T-helper 22 cell (primary cell): Measurements from ENCODE around the gene CYSRT1.
"Not testable (repeated sequence)": the region's sequence is repeated elsewhere in the genome, so short reads cannot be mapped to it uniquely, and the experiment has no call there.

Experiments used
- DNase-seq: peaks from one replicate; pipeline ENCODE4 v3.0.0-alpha.2; 2020; ENCODE audit warnings: low read depth

CYSRT1 gene

DNA sequence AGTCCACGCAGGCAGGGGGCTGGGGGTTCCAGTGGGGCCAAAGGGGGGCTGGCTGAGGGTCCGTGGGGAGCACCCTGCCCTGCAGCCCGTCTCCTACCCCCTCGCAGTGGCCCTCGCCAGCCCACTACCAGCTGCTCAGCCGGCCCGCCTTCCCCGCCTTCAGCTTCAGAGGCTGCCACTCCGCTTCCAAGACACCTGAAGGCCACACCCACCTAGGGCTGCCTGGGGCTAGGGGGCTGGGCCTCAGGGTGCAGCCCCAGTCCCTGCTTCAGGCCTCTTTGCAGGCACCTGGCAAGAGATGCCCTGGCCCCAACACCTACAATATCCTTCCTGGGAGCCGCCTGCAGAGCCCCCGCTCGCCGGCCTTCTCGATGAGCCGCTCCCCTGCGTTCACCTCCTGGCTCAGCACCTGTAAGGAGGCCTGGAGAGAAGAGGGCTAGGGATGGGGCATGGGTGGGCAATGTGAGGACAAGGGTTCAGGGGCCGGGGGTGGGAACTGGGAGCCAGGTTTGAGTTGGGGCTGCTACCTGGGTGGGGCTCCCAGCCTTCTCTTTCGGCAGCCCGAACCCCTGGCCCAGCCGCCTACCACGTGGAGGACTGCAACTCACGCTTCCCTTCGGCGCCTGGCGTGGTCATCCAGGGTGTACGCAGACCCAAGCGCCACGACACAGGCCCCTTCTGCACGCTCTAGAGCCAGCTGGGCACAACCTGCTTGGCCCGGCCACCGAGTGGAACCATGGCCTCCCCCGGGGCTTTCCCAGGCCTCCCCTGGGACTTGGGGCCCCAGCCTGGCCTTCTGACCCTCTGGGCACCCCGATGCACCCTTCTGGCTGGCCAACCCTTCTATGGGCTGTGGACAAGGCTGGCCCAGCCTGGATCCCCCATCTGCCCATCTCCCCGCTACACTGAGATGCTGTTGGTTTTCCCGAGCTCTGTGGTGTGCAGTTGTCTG, 27.9 kb downstream of the CYSRT1 start:
- no peak for DNase-seq

DNA sequence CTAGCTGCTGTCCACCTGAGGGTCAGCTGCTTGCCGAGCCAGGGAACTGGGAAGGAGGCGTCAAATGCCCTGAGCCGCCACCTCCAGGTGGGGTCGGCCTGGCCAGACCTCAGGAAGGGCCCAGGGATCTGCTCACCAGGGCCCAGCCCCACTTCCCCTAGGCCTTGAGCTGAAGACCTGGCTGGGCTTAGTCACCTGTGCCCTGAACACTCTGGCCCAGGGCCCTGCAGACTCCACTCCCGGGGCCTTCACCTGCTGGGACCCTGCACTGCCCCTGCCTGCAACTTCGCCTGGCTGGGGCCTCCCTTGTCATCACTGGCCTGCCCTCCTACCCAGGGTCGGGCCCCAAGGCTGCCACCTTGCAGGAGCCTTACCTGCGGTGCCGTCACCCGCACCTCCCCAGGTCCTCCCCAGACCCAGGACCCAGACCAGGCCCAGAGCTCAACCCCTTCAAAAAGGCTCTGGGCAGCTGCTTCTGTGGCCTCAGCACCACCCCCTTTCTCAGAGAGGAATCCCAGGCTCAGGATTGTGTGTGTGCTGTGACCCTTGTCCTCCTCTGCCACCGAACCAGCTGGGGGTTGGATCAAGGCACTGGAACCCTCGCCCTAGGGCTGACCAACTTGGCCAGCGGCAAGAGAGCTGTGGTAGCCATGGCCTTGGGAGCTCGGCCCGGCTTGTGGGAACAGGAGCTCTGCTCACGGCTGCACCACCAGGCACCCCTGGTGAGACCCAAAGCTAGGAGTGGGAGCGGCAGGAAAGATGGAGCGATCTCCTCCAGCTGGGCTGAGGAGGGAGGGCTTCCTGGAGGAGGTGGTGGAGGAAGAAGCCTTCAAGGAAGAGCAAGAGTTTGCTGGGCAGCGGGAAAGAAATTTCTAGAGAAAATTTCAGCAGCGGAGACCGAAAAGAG, 29.0 kb downstream of the CYSRT1 start:
- no peak for DNase-seq

DNA sequence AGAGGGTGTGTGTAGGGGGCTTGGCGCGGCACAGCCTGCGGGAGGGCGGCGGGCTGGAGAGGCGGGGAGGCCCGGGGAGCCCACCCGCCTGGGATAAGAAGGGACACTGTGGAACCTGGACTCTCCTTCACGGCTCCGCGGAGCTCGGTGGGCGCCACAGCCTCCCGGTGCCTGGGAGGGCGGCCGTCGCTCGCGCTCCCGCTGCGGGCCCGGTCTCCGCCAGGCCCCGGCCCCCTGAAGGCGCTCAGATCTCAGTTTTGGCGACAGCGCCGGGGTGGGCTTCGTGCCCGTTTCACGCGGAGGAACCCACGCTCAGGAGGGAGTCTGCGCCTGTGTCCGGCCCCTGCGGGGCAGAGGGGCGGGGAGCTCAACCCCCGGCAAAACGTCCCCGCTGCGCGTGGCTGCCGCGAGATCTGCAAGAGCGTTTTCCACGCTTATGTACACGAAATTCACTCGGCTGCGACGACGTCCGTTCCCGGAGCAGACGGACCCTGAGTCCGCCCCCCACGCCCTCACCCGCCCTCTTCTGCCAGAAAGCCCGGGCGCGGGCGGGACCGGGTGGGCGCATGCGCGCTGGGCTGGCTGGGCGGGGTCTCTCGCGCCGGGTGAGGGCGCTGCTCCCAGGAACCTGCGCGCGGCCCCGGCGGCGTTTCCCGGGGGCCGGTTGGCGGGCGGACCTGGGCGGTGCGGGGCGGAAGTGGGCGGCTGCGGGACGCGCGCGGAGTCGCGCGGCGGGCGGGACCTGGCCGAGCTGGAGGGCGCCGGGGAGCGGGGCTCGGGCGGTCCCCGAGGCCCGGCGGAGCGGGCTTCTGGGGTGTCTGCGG, 29.9 kb downstream of the CYSRT1 start, which contains the start of gene NELFB:
Gene NELFB, plus strand, starts transcription at position 704 of the 824 bp plus-strand sequence.
- DNase-seq = peak; percentile 90

DNA sequence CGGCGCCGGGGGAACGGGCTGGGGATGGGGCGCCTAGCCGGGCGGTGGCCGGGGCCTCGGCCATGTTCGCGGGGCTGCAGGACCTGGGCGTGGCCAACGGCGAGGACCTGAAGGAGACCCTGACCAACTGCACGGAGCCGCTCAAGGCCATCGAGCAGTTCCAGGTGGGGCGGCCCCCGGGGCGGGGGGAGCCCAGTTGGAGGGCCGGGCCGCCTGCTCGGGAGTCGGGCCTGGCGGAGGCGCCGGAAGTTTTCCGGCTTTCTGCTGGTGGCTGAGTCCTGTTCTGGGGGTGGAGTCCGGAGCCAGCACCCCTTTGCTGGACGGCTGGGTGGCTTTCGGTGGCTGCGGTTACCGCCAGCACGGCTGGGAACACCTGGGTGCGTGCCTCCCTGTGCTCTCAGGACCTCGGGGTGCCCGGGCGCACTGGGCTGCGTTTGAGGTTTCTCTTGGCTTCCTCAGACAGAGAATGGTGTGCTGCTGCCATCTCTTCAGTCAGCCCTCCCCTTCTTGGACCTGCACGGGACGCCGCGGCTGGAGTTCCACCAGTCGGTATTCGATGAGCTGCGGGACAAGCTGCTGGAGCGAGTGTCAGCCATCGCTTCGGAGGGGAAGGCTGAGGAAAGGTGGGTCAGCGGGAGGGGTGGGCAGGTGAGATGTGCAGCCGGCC, 30.6 kb downstream of the CYSRT1 start:
- DNase-seq = no peak

DNA sequence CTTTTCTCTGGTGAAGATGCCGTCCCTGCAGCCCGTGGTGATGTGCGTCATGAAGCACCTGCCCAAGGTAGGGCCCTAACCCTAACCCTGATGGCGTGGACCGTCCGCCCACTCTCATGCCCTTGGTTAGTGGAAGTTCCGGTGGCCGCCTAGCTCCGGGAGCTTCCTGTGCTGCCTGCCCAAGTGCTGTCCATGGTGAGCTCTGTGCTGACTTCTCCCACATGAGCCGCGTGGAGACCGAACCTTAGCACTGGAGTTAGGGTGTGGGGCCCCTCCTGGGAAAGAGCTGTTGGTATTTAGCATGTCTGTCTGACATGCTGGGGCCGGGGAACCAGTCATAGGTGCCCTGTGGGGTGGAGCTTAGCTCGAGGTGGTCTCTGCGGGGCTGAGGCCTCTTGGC, 31.4 kb downstream of the CYSRT1 start:
- no peak for DNase-seq

DNA sequence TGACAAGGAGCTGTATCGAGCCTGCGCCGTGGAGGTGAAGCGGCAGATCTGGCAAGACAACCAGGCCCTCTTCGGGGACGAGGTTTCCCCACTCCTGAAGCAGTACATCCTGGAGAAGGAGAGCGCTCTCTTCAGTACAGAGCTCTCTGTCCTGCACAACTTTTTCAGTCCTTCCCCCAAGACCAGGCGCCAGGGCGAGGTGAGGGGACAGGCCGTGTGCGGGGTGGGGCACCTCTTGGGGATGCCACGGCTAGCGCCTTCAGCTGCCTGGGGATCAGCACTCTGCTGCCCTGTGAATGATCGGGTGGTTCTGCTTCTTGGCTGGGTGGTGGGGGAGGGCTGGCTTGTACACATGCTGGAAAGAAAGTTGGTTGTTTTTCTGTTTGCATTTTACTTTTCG, 31.9 kb downstream of the CYSRT1 start:
- DNase-seq = no peak

DNA sequence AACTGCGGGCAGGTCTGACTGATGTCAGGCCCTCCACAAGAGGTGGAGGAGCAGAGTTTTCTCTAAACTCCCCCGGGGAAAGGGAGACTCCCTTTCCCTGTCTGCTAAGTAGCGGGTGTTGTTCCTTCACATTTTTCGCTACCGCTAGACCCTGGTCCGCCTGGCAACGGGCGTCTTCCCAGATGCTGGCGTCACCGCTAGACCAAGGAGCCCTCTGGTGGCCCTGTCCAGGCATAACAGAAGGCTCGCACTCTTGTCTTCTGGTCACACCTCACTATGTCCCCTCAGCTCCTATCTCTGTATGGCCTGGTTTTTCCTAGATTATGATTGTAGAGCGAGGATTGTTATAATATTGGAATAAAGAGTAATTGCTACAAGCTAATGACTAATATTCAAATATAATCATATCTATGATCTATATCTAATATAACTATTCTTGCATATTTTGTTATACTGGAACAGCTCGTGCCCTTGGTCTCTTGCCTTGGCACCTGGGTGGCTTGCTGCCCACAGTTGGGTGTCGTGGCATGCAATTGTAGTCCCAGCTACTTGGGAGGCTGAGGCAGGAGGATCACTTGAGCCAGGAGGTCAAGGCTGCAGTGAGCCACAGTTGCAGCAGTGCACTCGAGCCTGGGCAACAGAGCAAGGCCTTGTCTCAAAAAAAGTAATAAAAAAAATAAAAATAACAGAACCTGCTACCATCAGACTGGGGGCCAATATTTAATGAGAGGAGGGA, 37.4 kb downstream of the CYSRT1 start:
- not testable (repeated sequence) for DNase-seq

DNA sequence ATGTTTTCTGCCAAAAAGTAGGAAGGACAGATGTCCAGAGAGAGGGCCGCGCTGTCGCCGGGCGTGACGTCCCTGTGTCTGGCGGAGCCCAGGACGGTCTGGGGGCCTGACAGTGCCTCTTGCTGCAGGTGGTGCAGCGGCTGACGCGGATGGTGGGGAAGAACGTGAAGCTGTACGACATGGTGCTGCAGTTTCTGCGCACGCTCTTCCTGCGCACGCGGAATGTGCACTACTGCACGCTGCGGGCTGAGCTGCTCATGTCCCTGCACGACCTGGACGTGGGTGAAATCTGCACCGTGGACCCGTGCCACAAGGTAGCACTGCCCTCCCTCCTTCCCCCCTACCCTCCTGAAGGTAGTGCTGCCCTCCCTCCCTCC, 37.9 kb downstream of the CYSRT1 start:
- no peak for DNase-seq

DNA sequence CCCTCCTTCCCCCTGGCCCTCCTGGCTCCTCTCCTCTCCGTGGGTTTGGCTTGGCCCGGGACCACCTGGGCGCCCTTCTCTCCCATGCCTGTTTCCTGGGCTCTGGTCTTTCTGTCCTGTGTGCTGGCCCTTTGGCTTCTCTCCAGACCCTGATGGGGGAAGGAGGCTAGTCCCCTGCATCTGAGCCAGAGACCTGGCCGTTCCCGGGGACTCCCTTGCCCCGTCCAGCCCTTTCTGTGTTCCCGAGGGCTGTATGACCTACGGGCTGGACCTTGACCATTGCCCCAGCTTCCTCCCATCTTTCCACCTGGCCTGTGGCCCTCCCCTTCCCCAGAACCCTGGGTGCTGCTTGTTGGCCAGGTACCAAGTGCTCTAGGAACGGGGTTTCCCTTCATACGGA, 38.5 kb downstream of the CYSRT1 start:
- no peak for DNase-seq

DNA sequence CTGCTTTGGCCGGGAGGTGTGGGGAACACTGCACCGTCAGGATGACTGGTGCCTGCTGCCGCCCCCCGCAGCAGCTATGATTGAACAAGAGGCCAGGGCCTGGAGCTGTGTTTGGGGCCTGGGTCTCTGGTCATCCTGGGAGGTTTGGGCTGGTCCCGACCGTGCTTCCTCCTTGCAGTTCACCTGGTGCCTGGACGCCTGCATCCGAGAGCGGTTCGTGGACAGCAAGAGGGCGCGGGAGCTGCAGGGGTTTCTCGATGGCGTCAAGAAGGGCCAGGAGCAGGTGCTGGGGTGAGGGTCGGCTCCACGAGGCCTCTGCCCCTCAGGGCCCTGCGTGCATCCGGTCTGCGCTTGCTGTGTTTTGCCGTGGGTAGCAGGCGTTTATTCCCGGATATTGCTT, 39.1 kb downstream of the CYSRT1 start:
- DNase-seq = no peak

DNA sequence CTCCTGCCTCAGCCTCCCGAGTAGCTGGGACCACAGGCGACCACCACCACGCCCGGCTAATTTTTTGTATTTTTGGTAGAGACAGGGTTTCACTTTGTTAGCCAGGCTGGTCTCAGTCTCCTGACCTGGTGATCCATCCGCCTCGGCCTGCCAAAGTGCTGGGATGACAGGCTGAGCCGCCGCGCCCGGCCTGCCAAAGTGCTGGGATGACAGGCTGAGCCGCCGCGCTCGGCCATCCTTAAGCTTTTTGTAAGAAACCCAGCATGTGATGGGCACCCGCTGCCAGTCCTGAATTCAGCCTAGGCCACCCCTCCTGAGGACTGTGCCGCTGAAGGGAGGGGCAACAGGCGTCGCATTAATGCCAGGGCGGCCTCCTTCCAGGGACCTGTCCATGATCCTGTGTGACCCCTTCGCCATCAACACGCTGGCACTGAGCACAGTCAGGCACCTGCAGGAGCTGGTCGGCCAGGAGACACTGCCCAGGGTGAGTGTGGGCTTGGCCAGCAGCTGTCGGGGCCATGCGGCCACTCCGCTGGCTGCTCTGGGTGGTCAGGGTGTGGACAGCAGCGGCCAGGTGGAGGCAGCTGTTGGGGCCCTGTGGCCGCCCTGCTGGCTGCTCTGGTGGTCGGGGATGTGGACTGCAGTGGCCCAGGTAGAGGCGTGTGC, 40.7 kb downstream of the CYSRT1 start:
- DNase-seq = no peak

DNA sequence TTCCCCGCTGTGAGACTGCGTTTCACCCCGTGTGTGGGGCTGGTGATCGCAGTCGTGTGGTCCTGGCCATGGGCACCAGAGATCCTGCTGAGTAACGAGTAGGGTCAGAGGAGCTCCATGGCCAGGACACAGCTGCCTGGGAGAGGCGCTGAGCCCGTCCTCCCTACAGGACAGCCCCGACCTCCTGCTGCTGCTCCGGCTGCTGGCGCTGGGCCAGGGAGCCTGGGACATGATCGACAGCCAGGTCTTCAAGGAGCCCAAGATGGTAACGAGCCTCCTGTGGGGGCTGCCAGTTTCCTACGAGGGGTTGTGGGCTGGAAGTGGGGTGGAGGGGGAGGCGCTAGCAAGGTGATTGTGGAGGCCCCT, 41.2 kb downstream of the CYSRT1 start:
- no peak for DNase-seq

DNA sequence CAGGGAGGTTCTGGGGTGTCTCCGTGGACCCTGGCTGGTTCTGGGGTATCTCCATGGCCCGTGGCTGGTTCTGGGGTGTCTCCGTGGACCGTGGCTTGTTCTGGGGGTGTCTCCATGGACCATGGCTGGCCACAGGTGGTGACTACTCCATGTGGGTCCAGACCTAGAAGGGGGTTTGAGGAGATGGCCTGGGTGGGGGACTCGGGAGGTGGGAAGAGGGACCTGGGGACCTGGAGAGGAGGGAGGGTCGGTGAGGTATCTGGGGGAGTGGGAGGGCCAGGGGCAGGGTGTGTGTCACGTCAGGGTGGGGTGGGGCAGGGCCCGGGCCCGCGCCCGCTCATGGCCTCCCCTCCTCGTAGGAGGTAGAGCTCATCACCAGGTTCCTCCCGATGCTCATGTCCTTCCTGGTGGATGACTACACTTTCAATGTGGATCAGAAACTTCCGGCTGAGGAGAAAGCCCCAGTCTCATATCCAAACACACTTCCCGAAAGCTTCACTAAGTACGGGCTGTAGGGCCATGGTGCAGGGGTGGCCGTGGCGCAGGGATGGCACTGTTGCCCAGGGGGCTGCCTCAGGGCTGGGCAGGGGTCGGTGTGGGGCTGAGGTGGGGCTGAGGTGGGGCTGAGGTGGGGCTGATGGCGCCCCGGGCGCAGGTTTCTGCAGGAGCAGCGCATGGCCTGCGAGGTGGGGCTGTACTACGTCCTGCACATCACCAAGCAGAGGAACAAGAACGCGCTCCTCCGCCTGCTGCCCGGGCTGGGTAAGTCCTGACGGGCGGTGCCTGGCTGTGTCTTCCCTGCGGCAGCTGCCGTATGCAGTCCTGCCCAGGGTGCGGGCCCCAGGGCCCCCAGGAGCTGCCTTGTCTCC, 41.8 kb downstream of the CYSRT1 start:
- no peak for DNase-seq

DNA sequence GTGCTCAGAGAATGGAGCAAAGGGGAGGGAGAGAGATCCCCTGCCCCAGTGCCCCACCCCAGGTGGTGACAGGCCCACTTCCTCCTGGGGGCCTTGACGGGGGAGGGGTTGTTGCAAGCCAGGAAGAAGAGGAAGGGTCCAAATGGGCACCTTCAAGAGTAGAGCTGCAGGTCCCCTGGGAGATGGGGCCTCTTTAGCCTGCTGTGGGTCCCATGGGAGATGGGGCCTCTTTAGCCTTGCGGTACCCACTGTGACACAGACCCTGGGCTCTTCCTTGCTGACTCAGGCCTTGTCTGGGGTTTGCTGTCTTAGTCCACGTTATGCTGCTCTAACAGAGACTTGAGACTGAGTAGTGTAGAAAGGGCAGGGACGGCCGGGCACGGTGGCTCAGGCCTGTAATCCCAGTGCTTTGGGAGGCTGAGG, 43.0 kb downstream of the CYSRT1 start:
- DNase-seq = no peak

DNA sequence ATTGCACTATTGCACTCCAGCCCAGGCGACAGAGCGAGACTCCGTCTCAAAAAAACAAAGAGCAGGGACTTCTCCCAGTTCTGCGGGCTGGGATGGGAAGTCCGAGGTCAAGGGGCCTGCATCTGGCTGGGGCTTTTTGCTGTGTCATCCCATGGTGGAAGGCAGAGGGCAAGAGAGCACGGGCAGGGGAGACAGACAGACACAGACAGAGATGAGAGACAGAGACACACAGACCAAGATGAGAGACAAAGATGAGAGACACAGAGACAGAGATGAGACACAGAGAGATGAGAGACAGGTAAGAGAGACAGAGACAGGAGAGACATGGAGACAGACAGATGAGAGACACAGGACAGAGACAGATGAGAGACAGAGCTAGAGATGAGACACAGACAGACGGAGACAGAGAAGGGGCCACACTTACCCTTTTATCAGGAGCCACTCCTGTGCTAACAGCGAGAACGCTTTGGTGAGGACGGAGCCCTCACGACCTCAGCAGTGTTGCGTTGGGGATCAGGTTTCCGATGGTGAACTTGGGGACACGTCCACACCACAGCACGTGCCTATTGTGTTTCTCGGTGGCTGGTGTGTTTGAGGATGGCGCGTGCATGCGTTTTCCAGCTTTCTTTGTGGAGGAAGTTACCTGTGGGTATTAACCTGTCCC, 43.7 kb downstream of the CYSRT1 start:
- DNase-seq = no peak

DNA sequence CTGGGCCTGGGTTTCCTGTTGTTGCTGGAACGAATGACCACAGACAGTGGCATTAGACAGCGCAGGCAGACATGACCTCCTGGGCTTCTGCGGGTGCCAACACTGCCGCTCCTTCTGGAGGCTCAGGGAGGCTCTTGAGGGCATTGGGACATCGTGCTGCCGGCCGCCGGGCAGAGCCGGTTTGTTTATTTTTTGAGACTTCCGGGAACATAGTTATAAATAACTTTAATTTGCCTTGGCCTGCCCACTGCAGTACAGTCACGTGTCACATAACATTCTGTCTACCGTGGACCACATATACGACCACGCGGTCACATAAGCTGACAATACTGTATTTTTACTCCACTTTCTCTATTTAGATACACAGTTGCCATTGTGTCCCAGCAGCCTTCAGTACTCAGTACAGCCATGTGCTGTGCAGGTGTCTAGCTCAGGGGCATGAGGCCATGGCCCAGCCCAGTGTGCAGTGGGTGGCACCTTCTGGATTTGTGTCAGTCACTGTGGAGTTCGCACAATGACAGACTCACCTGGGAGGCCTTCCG, 44.3 kb downstream of the CYSRT1 start:
- DNase-seq = no peak

DNA sequence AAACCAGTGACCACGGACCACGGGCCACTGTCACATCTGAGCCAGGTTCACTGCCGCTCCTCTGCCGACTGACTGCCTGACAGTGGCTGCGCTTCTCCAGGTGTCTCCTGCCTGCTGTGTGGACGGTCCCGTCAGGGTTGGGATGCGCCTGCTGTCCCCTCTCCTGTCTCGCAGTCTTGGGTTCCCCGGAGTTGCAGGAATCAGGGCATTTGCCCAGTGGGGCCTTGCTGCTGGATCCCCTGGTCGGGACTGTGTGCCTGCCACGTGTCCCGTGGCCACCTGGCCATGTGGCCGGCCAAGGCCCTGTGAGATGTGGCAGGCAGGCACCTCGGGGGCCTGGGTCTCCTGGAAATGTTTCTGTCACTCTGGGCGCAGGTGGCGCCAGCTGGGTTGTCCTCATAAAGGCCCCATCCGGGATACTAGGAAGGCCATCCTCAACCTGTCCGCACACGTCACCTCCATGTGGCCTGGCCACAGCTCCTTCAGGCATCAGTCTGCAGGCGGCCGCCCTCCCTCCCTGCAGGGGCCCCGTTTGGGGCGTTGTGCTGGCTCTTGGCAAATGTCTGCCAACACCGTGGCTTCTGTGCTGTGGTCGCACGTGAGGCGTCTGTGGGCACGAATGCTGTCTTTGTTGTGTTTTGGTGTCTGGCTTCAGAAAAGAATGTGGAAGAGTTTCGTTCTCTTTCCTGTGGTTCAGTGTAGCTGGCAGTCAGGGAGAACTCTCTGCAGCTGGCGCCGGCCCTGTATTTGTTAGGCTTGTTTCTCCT, 46.1 kb downstream of the CYSRT1 start:
- DNase-seq = no peak

DNA sequence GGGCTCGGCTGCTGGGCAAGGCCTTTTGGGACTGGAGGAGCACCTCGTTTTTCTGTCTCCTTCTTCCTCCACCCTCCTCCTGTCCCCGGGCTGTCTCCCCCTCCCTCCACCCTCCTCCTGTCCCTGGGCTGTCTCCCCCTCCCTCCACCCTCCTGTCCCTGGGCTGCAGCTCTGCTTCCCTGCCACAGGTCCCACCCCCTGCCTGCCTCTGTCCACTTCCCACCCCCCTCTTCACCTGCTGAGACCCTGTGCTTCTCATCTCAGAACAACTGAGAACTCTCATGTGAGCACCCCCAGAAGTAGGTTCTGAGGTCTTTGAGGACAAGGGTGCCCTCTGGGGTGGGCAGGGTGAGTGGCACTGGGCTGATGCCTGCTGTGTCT, 46.7 kb downstream of the CYSRT1 start:
- no peak for DNase-seq
